ENCODE data around the gene PFN3. TPM values are rescaled to one million over a fixed set of nuclear protein-coding genes. Genes with fewer than 3 reads are reported as not detected.

Gene PFN3
- total and polyA plus RNA-seq, 2 experiments from 2014 or later: 1.9 to 2.0 TPM

GRCh38 chr5:177440990-177441780, 40.7 kb upstream of the PFN3 start:
- Histone ChIP-seq H3K4me1 (ENCODE audit: insufficient read depth) (peaks cover 20% of the 10 kb centered on the region), H3K79me2 (replicated peaks; ENCODE audit: insufficient read depth) (no peaks in the 10 kb centered on the region), H3K4me2 (no peak overlapping the region), H3K9me2 (ENCODE audit: insufficient read depth) (no peaks in the 10 kb centered on the region), H4K20me1 (replicated peaks; ENCODE audit: insufficient read depth) (no peaks in the 10 kb centered on the region; the same call in 1 of the 2 replicates), H3K27ac (ENCODE audit: low read depth) (no peak overlapping the region), H3F3A (replicated peaks; ENCODE audit: low read depth) (peaks cover 18% of the 10 kb centered on the region; the same call in 1 of the 2 replicates), H2AFZ (no peak overlapping the region), H3K36me3 (ENCODE audit: insufficient read depth) (no peaks in the 10 kb centered on the region), H3K4me3 (no peak overlapping the region), H3K27me3 (ENCODE audit: insufficient read depth) (peaks cover 20% of the 10 kb centered on the region)
- Mint-ChIP-seq H3K9me3 (peaks cover 4% of the 10 kb centered on the region; the same call in 2 of the 3 replicates), H3K4me1 (peaks cover 30% of the 10 kb centered on the region), H3K36me3 (ENCODE audit: low read depth) (peaks cover 41% of the 10 kb centered on the region), H3K27me3 (ENCODE audit: insufficient read depth, low read depth, poor library complexity) (peaks cover 36% of the 10 kb centered on the region), H3K27ac (no peak overlapping the region), H3K4me3 (no peak overlapping the region)
- TF ChIP-seq REST (IDR thresholded peaks at IDR 0.05; ENCODE audit: unreplicated experiment) (no peak), POLR2AphosphoS5 (IDR thresholded peaks at IDR 0.05; ENCODE audit: low read depth) (no peak), EZH2phosphoT487 (IDR thresholded peaks at IDR 0.05; ENCODE audit: unreplicated experiment) (no peak), ZNF462 (CRISPR knock-in tag; IDR thresholded peaks at IDR 0.05) (no peak), EZH2 (IDR thresholded peaks at IDR 0.05; ENCODE audit: low read depth, unreplicated experiment) (no peak), ETS1 (IDR thresholded peaks at IDR 0.05) (no peak), NANOG (IDR thresholded peaks at IDR 0.05; ENCODE audit: borderline replicate concordance) (no peak), CREB1 (CRISPR knock-in tag; IDR thresholded peaks at IDR 0.05; ENCODE audit: low read depth) (no peak), CTCF (conservative IDR thresholded peaks at IDR 0.05; ENCODE audit: low read depth in 2 of 2) (no peak), ZNF331 (CRISPR knock-in tag; IDR thresholded peaks at IDR 0.05; ENCODE audit: low read depth) (no peak), JUNB (IDR thresholded peaks at IDR 0.05; ENCODE audit: unreplicated experiment) (no peak), ZNF114 (CRISPR knock-in tag; IDR thresholded peaks at IDR 0.05) (no peak), STAT1 (IDR thresholded peaks at IDR 0.05; ENCODE audit: unreplicated experiment) (no peak)
- DNase-seq (ENCODE audit: low spot score) (no peak), ATAC-seq (no peak)

Measured in GM23338 (cell line).